ENCODE results near the gene TEKT2. TPM values are rescaled to one million over a fixed set of nuclear protein-coding genes. Genes with fewer than 3 reads are reported as not detected.

The TEKT2 gene
- total and polyA plus RNA-seq, 8 donors: 1.3 to 17.6 (median 1.7) TPM

- intact Hi-C loops (cut with DNase I): no loop called here
- no peak for ATAC-seq
- Histone ChIP-seq H3K36me3 (no peaks in the 10 kb centered on the region), H3K27me3 (no peaks in the 10 kb centered on the region), H3K9me3 (no peaks in the 10 kb centered on the region), H3K4me1 (no peaks in the 10 kb centered on the region), H3K27ac (no peak overlapping the region), H3K4me3 (no peak overlapping the region)
- DNase-seq: no peak
- FAIRE-seq: no peak
- no peak for TF ChIP-seq CTCF (IDR thresholded peaks at IDR 0.05)
- WGBS, 2 donors: 71 to 84% methylated on average over 9 of the region's 9 CpGs
These were observed 28.9 kb downstream of the TEKT2 start for GRCh38 chr1:36112823-36113222.

- Histone ChIP-seq H3K4me3 (no peak overlapping the region), H3K36me3 (no peaks in the 10 kb centered on the region), H3K27ac (no peak overlapping the region), H3K9me3 (no peaks in the 10 kb centered on the region), H3K4me1 (no peaks in the 10 kb centered on the region), H3K27me3 (no peaks in the 10 kb centered on the region)
- intact Hi-C loops (cut with DNase I): no loop called here
- DNase-seq (no peak), FAIRE-seq (no peak), ATAC-seq (no peak)
- TF ChIP-seq CTCF (IDR thresholded peaks at IDR 0.05): no peak
- WGBS, 2 donors: 65 to 72% methylated on average over 5 of the region's 5 CpGs
These were observed 30.5 kb downstream of the TEKT2 start for GRCh38 chr1:36114371-36114770.

- Histone ChIP-seq H3K9me3 (no peaks in the 10 kb centered on the region), H3K4me1 (no peaks in the 10 kb centered on the region), H3K36me3 (no peaks in the 10 kb centered on the region), H3K27ac (no peak overlapping the region), H3K27me3 (no peaks in the 10 kb centered on the region), H3K4me3 (no peak overlapping the region)
- intact Hi-C loops (cut with DNase I): no loop called here
- TF ChIP-seq CTCF (IDR thresholded peaks at IDR 0.05): no peak
- DNase-seq (peak in 1 of 6 donors; percentile 47), ATAC-seq (peak in 3 of 4 donors; percentile 15 to 46 (median 27)), FAIRE-seq (no peak)
- WGBS, 2 donors: 70 to 81% methylated on average over 18 of the region's 18 CpGs
These were observed 31.3 kb downstream of the TEKT2 start for GRCh38 chr1:36115200-36115669.

GRCh38 chr1:36115931-36116330 lies 32.0 kb downstream of the TEKT2 start:
- DNase-seq (no peak), ATAC-seq (peak in 2 of 4 donors; percentile 43 to 46), FAIRE-seq (no peak)
- H3K4me1 ChIP-seq: no peaks in the 10 kb centered on the region
- H3K27me3 ChIP-seq: no peaks in the 10 kb centered on the region
- intact Hi-C loops (cut with DNase I): no loop called here
- WGBS, 2 donors: 64 to 68% methylated on average over 5 of the region's 5 CpGs
- H3K9me3 ChIP-seq: no peaks in the 10 kb centered on the region
- H3K4me3 ChIP-seq: no peak overlapping the region
- H3K36me3 ChIP-seq: no peaks in the 10 kb centered on the region
- no peak overlapping the region for H3K27ac ChIP-seq
- TF ChIP-seq CTCF (IDR thresholded peaks at IDR 0.05): no peak

- Histone ChIP-seq H3K4me3 (no peak overlapping the region), H3K36me3 (no peaks in the 10 kb centered on the region), H3K9me3 (no peaks in the 10 kb centered on the region), H3K27me3 (no peaks in the 10 kb centered on the region), H3K27ac (no peak overlapping the region), H3K4me1 (no peaks in the 10 kb centered on the region)
- FAIRE-seq (no peak), DNase-seq (no peak), ATAC-seq (no peak)
- no peak for TF ChIP-seq CTCF (IDR thresholded peaks at IDR 0.05)
- intact Hi-C loops (cut with DNase I): no loop called here
- WGBS, 2 donors: 70 to 89% methylated on average over 5 of the region's 5 CpGs
These were observed 33.0 kb downstream of the TEKT2 start for GRCh38 chr1:36116901-36117300.
